NCI-H128 (cell line): Measurements from ENCODE around the gene SNX30.

ENCODE experiments used
- DNase-seq: peaks from one replicate; lab custom pipeline; 2025; ENCODE audit not compliant: unreplicated experiment; lab: John Stamatoyannopoulos, UW

SNX30 gene

DNA sequence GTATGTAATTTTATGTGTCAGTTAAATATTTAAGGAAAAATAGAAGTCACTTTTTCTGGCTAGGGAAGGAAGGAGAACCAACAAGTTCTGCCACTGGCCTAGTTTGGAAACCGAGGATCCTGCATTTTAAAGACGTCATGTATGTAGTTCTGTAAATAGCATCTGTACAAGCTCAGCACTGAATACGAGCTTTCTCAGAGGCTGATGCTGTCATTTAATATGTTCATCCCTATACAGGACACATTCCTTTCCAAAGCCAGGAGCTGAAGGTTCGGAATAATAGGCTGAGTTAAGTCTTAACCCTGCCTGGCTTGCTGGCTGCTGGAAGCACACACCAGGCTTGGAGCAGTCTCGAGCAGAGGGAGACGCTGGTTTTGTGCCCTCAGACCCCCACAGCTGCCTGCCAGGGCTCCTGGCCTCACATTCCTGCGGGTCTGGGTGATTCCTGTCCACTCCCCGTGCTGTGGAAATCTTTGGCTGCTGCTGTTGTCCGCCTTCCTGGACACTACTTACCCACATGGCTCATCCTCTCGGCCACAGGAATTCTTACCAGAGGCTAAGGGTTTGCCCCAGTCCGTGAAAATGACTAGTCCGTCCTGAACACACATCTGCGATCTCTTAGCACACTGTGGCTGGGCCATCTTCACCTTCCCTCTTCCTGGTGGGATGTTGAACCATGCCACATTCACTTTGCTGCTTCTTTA is 103.5 kb downstream of the SNX30 start:
- DNase-seq, result no peak

DNA sequence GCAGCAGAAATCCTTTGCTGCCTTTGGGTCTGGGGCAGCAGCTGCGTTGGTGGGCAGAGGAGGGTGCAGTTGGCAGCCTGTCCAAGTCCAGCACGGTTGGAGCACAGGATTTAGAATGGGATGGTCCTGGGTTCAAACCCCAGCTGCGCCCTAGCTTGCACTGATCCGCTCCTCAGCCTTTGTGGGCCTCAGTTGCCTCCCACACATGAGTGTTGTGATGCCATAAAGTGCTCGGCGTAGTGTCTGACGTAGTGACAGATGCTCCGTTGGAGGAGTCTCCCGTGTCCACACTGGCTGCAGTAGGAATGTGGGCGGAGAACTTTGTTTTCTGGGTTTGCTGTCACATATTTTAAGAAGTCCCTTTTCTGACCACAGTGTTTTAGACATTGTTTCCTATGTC is 104.1 kb downstream of the SNX30 start:
- DNase-seq, result no peak

DNA sequence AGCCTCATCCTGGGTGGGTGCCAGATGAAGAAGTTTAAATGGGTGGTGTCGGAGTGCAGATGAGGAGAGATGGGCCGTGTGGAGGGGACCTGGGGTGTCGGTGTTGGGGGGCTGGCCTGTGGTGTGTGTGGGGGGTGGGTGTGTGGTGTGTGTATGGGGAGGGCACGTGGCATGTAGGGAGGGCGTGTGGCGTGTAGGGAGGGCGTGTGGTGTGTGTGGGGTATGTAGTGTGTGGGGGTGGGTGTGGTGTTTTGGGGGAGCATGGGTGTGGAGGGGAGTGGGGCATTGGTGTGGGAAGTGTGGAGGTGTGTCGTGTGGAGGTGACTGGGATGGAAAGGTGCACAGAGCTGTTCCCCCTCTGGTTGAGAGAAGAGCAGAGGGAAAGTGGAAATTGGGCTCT is 105.6 kb downstream of the SNX30 start:
- no peak for DNase-seq

DNA sequence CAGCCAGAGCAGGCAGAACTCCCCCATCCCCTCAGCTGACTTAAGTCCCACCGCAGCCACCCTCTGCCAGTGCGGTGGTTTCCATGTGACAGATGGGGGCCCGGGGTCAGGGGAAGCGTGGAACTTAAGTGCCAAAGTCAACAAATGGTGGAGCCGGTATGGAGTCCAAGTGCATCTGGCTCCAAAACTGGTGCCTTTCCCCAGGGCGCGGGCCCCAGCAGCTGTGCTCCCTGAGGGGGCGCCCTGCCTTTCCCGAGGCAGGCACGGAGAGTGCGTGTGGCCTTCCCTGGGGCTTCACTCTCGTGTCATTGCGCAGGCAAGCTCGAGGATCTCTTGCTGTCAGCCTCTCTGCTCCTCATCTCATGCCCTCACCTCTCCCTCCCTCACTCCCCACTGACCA is 106.3 kb downstream of the SNX30 start:
- DNase-seq, result no peak

DNA sequence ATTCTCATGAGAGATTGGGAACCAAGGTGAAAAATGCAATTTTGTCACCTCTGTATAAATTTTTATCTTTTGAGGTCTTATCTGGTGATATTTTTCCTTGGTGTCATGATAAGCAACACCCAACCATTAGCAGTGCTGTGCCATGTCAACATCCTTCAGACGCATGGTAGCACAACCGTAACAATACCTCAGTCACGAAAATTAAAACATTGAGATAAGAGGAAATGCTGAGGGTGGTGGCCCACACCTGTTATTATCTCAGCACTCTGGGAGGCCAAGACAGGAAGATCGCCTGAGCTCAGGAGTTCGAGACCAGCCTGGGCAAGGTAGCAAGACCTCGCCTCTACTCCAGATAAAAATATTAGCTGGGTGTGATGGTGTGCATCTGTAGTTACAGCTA is 107.4 kb downstream of the SNX30 start:
- DNase-seq, result no peak

DNA sequence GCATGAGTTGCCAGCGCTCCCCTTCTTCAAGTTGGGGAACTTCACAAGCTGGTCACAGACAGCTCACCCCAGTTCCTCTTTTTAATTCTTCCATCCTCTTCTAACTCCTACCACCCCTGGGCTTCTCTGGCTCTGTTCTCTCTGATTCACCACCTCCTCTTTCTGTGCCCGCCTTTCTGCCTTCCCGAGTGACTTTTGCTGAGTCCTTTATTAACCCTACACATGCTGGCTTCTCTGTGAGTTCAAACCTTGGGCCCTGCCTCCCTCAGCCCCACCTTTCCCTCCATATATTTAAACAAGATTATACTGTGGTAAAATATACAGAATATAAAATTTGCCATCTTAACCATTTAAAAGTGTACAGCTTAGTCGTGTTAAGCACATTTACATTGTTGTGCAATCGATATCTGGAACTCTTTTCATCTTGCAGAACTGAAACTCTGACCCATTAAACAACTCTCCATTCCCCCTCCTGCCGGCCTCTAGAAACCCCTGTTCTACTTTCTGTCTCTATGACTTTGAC is 108.1 kb downstream of the SNX30 start:
- DNase-seq, result no peak

DNA sequence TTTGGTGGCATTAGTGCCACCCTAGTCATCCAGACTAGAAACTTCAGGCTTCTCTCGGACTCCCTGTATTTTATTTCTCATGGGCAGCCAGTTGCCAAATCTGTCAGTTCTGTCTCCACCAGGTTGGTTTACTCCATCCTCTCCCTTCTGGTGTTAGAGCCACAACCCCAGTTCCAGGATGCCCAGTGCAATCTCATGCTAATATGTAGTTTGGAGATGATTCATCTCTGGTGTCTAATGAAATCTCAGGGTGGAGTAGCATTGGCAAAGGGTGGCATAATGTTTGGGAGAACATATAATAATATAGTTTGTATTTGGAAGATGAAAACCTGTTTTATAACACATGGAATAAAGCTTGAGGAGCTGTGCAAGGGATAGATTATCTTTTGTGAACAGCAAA is 109.9 kb downstream of the SNX30 start:
- DNase-seq, result no peak

DNA sequence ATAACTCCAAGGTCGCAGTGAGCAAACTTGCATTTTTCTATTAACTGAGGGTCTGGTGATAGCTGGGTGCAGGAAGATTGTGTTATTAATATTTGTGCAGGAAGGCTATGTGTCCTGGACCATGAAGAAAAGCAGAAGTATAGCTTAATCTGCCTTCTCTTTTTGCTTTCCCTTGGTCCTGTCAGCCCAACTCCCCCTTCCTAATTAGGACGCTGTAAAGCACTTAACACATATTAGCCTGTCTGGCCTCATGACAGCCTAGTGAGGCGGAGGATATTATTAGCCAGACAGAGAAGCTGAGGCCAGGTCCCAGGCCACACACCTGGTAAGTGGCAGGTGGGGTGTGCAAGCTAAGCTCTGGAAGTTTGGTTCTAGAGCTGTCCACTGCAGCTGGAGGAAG is 110.6 kb downstream of the SNX30 start:
- no peak for DNase-seq

DNA sequence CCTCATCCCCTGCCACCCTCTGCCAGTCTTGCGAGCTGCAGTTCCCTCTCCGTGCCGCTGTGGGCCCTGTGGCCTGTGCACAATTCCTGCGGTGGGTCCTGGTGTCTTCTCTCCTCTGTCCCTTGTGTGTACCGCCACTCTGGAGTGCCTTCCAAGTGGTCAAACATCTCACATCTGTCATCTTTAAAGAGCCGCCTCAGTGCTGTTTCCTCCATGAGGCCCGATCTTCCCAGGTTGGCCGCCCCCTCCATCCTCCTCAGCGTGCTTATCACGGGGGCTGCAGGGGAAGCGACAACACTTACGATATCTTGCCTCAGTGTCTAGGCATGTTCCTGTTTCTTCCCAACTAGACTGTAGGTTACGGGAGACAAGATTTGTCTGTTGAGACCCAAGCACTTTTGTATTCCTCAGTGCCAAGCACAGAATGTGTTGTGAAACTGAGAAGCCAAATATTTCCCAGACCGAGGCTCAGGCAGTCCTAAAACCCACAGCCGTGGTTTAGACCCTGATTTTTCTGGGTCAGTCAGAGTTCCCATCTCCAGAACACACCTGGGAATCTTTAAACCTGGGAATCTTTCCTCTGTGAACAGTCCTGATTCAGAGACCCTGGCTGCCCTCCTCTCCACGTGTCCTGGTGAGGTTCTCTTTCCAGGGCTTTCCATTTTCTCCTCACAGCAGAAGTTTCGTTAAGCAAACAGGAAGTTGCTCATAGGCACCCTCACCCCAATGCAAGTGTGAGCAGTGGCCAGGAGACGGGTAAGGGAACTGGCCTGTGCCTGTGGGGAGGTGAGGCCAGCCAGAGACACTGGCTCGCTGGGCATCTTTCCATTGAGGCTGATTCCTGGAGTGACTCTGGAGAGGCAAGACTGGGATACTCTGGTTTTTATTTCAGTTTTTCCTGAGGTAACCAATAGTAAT is 111.3 kb downstream of the SNX30 start:
- no peak for DNase-seq

DNA sequence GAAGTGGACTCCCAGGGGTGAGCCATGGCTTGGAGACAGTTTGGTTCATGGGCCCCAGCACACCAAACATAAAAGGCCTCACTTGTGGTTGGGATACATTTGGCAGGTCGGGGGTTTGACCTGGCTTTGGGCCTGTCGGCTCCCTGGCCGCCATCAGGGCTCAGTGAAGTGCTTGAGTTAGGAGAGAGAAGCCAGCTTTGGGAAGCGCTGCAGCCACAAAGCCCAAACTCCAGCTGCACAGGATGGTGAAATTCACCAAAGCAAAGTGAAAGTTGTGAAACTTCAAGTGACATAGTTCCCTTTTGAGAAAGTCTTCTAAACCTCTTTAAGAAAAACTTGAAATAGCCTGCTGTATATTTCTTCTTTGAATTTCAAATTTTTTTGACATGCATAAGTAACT is 112.7 kb downstream of the SNX30 start:
- DNase-seq, result no peak

DNA sequence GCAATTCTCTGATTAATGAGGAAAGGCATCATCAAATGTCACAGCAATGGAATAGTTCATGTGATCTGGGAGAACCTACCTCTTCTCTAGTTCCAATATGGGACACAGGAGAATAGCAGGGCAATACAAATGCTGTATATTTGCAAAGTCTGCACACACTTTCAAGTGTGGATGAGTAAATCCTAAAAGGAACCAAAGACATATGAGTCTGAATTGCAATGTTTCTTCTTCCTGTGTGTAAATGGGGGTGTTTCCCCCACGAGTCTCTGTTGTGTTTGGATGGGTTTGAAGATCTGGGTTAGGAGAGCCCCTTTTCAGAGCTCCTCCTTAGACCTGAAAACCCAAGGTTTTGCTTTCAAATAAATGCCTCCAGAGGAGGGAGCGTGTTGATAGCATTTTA is 113.2 kb downstream of the SNX30 start:
- DNase-seq, result no peak

DNA sequence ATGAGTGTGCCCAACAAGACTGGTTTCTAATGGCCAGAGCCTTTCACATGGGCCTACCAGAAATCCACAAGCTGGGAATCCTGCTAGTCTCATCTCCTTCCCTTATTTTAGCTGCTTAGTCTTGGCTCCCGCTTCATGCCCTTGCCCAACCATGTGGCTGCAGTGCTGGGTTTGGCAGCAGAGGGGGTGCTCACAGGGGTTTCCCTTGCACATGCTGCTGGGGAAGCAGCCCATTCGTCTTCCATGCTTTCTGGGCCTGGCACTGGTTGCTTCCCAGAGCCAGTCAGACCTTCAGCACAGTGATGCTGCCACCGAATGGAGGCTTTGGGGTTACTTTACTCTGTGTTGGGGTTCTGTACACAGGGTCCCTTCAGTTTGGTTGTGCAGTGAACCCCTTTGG is 113.8 kb downstream of the SNX30 start:
- DNase-seq, result no peak

DNA sequence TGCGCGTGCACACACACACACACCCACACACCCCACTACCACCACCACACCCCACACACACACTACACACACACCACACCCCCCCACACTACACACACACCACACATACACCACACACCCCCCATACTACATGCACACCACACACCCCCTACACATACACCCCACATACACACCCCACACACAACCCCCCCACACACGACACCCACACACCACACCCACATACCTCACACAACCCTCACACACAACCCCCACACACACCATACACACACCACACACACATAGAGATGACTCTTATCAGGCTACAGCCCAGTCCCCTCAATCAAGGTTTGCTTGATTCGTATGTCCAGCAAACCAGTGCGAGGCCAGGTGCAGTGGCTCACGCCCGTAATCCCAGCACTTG is 114.4 kb downstream of the SNX30 start:
- no peak for DNase-seq

DNA sequence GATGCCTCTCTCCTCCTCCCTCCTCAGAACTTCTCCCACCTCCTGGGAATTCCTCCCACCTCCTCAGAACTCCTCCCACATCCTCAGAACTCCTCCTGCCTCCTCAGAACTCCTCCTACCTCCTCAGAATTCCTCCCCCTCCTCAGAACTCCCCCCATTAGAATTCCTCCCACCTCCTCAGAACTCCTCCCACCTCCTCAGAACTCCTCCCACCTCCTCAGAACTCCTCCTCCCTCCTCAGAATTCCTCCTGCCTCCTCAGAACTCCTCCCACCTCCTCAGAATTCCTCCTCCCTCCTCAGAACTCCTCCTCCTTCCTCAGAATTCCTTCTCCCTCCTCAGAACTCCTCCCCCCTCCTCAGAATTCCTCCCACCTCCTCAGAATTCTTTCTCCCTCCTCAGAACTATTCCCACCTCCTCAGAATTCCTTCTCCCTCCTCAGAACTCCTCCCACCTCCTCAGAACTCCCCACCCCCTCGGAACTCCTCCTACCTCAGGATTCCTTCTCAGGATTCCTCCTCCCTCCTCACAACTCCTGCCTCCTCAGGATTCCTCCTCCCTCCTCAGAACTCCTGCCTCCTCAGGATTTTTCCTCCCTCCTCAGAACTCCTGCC is 116.2 kb downstream of the SNX30 start:
- DNase-seq, result no peak

DNA sequence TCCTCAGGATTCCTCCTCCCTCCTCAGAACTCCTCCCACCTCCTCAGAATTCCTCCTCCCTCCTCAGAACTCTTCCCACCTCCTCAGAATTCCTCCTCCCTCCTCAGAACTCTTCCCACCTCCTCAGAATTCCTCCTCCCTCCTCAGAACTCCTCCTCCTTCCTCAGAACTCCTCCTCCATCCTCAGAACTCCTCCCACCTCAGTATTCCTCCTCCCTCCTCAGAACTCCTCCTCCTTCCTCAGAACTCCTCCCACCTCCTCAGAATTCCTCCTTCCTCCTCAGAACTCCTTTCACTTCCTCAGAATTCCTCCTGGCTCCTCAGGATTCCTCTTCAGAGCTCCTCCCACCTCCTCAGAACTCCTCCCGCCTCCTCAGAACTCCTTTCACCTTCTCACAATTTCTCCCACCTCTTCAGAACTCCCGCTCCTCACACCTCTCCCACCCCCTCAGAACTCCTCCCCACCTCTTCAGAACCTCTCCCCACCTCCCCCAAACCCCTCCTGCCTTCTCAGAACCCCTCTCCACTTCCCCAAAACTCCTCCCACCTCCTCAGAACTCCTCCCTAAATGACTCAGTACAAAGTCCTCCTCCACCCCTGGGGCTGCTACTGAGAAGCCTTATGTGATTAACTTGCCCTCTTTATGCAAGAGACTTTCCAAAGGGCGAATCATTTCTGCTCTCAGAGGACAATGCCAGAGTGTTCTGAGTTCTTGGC is 116.9 kb downstream of the SNX30 start:
- no peak for DNase-seq

DNA sequence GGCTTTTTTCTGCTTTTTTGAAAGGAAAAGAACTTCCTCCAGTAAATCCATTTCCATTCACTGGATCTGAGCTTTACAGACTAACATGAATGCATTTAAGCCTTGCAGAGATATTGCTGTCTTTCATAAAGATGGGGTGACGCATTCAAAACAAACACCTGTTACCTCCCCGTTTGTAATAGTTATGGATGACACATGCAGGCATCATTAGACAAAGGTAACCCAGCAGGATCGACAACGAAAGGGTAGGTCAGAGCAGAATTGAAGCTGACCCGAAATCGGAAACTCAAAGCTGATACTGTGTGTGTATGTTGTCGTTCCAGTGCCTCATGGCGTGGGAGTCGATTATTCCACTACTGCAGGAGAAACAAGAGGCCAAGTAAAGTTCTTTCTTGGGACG is 117.9 kb downstream of the SNX30 start:
- no peak for DNase-seq

DNA sequence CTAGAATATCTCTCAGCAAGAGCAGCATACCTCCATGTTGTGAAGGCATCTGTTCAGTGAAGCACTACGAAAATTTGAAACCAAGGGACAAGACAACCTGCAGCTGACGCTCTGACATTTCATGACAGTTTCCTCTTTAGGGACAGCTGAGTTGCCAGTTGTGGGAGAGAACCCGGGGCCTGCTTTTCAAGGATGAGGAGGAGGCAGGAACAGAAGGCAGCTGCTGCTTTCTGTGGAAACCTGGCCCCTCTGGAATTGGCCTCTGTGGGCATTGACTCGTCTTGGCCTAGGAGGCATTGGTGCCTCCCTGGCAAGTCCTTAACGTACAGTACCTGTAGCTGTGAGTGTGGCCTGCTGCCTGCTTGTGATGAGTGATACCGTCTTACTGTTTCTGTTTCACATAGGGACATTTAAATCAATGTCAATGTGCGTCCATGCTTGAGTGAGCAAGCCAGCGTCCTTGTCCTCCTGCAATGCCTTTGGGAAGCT is 118.5 kb downstream of the SNX30 start:
- DNase-seq, result no peak

DNA sequence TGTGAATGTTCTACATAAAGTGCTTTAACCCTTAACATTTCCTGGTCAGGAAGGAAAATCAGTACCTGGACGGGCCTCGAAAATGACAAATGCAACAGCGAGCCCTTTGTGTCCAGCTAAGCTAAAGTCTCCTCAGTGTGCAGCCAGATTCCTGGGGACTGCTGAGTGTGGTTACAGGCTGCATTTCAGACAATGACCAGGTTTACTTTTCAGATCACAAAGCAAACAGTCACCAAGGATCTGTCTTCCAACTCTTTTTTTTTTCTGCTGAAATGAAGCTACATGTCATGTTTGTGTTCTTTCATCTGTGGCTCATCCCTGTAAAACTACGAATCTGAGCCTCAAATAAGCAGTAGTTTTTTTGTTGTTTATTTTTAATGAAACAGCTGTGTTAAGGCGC is 119.4 kb downstream of the SNX30 start:
- DNase-seq, result no peak

DNA sequence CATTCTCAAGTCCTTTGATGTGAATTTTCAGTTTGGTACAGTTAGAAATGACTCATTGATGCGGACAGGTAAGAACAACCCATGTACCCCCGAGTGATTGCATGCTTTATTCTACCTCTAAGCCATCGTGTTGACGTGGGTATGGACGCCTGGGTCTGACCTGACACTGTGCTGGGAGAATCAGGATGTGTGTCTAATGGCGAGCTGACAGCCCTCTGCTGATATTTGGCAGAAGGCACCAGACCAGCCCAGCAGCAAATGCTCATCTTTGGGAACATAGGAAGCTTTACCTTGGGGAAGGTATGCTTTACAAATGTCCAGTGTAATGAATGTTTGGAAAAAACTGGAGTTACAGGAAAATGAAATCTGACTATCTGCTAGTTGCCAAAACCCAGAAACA is 120.0 kb downstream of the SNX30 start:
- DNase-seq, result no peak

DNA sequence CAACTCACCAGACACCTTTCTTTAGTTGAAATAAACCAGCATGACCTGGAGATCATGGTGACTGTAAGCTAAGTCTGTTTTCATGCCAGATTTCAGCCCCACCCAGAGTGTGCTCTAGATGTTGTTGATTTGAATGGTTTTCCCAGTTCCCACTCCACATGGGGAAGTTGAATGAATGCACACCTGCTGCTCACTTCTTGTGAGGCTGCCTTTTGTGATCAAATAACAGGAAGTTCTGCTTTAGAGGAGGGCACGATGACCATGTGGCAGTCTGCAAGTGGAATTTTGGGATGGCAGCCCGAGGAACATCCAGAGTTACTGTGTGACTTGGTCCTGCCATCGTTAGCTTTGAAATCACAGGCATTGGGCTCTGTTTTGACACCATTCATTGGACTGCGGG is 121.5 kb downstream of the SNX30 start:
- no peak for DNase-seq

DNA sequence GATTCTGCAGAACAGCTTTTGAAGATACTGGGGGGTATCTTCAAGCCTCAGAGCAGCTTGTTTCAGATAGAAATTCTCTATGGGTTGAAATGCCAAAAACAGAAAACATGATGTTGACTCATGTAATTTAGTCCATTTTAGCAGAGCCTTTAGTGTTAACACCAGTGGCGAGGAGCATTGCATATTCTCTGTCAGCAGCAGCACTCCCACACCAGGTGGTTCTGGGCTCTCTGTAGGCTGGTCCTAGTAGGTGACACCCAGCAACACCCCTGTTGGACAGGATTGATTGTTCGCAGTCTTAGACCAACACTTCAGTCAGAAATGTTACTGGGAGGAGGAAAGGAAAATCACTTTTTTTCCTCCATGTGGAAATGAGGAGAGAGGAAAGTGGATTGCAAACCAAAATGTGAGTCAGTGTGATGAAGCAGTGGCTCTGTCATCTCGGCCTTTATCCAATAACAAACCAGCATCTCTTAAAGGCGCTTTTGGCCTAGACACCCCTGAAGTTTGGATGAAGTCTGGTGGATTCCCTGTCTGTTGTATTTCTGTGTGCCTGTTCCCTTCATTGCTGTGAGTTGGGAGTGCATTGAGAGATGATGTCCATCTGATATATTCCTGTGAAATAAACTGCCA is 123.3 kb downstream of the SNX30 start:
- no peak for DNase-seq
